Prostate gland (tissue), 2 donors: ENCODE results near the gene ANKRD11.

Experiments used
- CTCF ChIP-seq, 4 experiments: fragments of 200-600 bp in 2 of 4; fragments of 450-650 bp in 2 of 4; sonication (generic) in 2 of 4; IDR thresholded peaks; 1 replicate in 3 of 4; 2 replicates in 1 of 4; pipeline ENCODE4 v1.5.1; 2016 to 2019; ENCODE audit warnings: antibody characterized with exemption in 4 of 4, mild to moderate bottlenecking in 2 of 4, moderate library complexity in 2 of 4
- POLR2A ChIP-seq: fragments of 450-650 bp; IDR thresholded peaks from one replicate; pipeline ENCODE4 v1.6.1; 2016; ENCODE audit warnings: antibody characterized with exemption, mild to moderate bottlenecking
- POLR2AphosphoS5 ChIP-seq: sonication (generic); formaldehyde crosslinking; IDR thresholded peaks from one replicate; pipeline ENCODE4 v1.6.1; 2017; ENCODE audit warnings: antibody characterized with exemption

GRCh38 chr16:89319631-89319885, 170.8 kb downstream of the ANKRD11 start:
- TF ChIP-seq CTCF (IDR thresholded peaks at IDR 0.05) (no peak), POLR2AphosphoS5 (no peak), POLR2A (no peak)
